Activated CD4-positive, alpha-beta T cell treated with anti-CD3 and anti-CD28 coated beads, Interleukin-2, Interleukin-6, amounts not matched to agents 100 ng/mL and 50 ng/mL, durations not matched to agents 16 hours and 8 hours (primary cell): ENCODE data around the gene SLC38A11.

ENCODE experiments used
- DNase-seq: peaks from one replicate; pipeline ENCODE4 v3.0.0-alpha.2; 2020

The SLC38A11 gene

GRCh38 chr2:164913640-164914350, 41.5 kb downstream of the SLC38A11 start:
- peak; percentile 26 for DNase-seq

GRCh38 chr2:164913011-164913410, 42.3 kb downstream of the SLC38A11 start:
- no peak for DNase-seq

- DNase-seq, result no peak
Measured at GRCh38 chr2:164911832-164912231, 43.5 kb downstream of the SLC38A11 start.

- DNase-seq, result peak; percentile 85
Measured at GRCh38 chr2:164910101-164910899, 45.0 kb downstream of the SLC38A11 start.

GRCh38 chr2:164906947-164907346, 48.4 kb downstream of the SLC38A11 start:
- no peak for DNase-seq

GRCh38 chr2:164905307-164905706, 50.0 kb downstream of the SLC38A11 start:
- DNase-seq, result no peak

GRCh38 chr2:164903951-164904350, 51.4 kb downstream of the SLC38A11 start:
- no peak for DNase-seq

GRCh38 chr2:164903204-164903603, 52.1 kb downstream of the SLC38A11 start:
- DNase-seq, result no peak

GRCh38 chr2:164899121-164899520, 56.2 kb downstream of the SLC38A11 start:
- DNase-seq, result no peak

GRCh38 chr2:164898475-164898874, 56.9 kb downstream of the SLC38A11 start:
- no peak for DNase-seq

GRCh38 chr2:164897469-164898260, 57.7 kb downstream of the SLC38A11 start:
- DNase-seq, result no peak

- DNase-seq, result peak; percentile 69
Measured at GRCh38 chr2:164896634-164897355, 58.5 kb downstream of the SLC38A11 start.

- DNase-seq, result no peak
Measured at GRCh38 chr2:164896226-164896625, 59.1 kb downstream of the SLC38A11 start.

- DNase-seq, result no peak
Measured at GRCh38 chr2:164891460-164891859, 63.9 kb downstream of the SLC38A11 start.

GRCh38 chr2:164890544-164890943, 64.8 kb downstream of the SLC38A11 start:
- no peak for DNase-seq

GRCh38 chr2:164888592-164888991, 66.7 kb downstream of the SLC38A11 start:
- no peak for DNase-seq

- DNase-seq, result no peak
Measured at GRCh38 chr2:164887434-164888144, 67.7 kb downstream of the SLC38A11 start.

GRCh38 chr2:164882276-164882675, 73.0 kb downstream of the SLC38A11 start:
- DNase-seq, result no peak

- no peak for DNase-seq
Measured at GRCh38 chr2:164881524-164881923, 73.8 kb downstream of the SLC38A11 start.

GRCh38 chr2:164879901-164880535, 75.3 kb downstream of the SLC38A11 start:
- no peak for DNase-seq

GRCh38 chr2:164877927-164878326, 77.4 kb downstream of the SLC38A11 start:
- DNase-seq, result no peak

- DNase-seq, result no peak
Measured at GRCh38 chr2:164877169-164877568, 78.2 kb downstream of the SLC38A11 start.
